ENCODE results near the gene KCNE2. TPM values are rescaled to one million over a fixed set of nuclear protein-coding genes. Genes with fewer than 3 reads are reported as not detected.
"Not testable (repeated sequence)": the region's sequence is repeated elsewhere in the genome, so short reads cannot be mapped to it uniquely, and the experiment has no call there.

The KCNE2 gene
- total and polyA plus RNA-seq, 10 donors, result 0.13 TPM; not detected in 9

- TF ChIP-seq POLR2AphosphoS5 (IDR thresholded peaks at IDR 0.05), result no peak
- peak; percentile 9 to 68 (median 51) for TF ChIP-seq CTCF (IDR thresholded peaks at IDR 0.05 in 8 of 11, conservative IDR thresholded peaks at IDR 0.05 in 3 of 11)
- intact Hi-C loops (cut with DNase I; ENCODE audit: low total_unique reads), result no loop called here
- Histone ChIP-seq H3K36me3 (no peaks in the 10 kb centered on the region), H3K4me3 (no peak overlapping the region), H3K4me1 (peaks cover 0 to under 1% (median 0%) of the 10 kb centered on the region in 6 donors), H3K9me3 (no peaks in the 10 kb centered on the region), H3K27ac (no peak overlapping the region), H3K27me3 (replicated peaks in 1 of 7) (peaks cover 0 to 6% (median 0%) of the 10 kb centered on the region in 7 donors)
- DNase-seq, result no peak
- WGBS, 5 donors, result 59 to 81% (median 73%) methylated on average over 3 of the region's 3 CpGs
Measured at GRCh38 chr21:34367320-34367935, 3.6 kb downstream of the KCNE2 start.

GRCh38 chr21:34369741-34370140 is 5.9 kb downstream of the KCNE2 start:
- H3K27me3 ChIP-seq (replicated peaks in 1 of 7), result peaks cover 0 to 6% (median 0%) of the 10 kb centered on the region in 7 donors
- no peak overlapping the region for H3K27ac ChIP-seq
- no peak for TF ChIP-seq POLR2A (IDR thresholded peaks at IDR 0.05)
- no peak for TF ChIP-seq POLR2AphosphoS5 (IDR thresholded peaks at IDR 0.05)
- no peak for TF ChIP-seq CTCF (IDR thresholded peaks at IDR 0.05 in 8 of 11, conservative IDR thresholded peaks at IDR 0.05 in 3 of 11)
- H3K9me3 ChIP-seq, result no peaks in the 10 kb centered on the region
- H3K4me1 ChIP-seq, result peaks cover 0 to 8% (median 0%) of the 10 kb centered on the region in 6 donors
- no peak for DNase-seq
- intact Hi-C loops (cut with DNase I; ENCODE audit: low total_unique reads), result no loop called here
- WGBS, 5 donors, result 36 to 64% (median 58%) methylated on average over 1 of the region's 1 CpG
- H3K4me3 ChIP-seq, result no peak overlapping the region
- no peaks in the 10 kb centered on the region for H3K36me3 ChIP-seq

GRCh38 chr21:34372321-34372720 is 8.5 kb downstream of the KCNE2 start:
- no peaks in the 10 kb centered on the region for H3K36me3 ChIP-seq
- WGBS, 5 donors, result 84 to 97% (median 91%) methylated on average over 5 of the region's 5 CpGs
- H3K4me1 ChIP-seq, result peaks cover 0 to 8% (median 0%) of the 10 kb centered on the region in 6 donors
- no peak for DNase-seq
- H3K4me3 ChIP-seq, result no peak overlapping the region
- TF ChIP-seq POLR2A (IDR thresholded peaks at IDR 0.05), result no peak
- no peak for TF ChIP-seq POLR2AphosphoS5 (IDR thresholded peaks at IDR 0.05)
- TF ChIP-seq CTCF (IDR thresholded peaks at IDR 0.05 in 8 of 11, conservative IDR thresholded peaks at IDR 0.05 in 3 of 11), result no peak
- peaks cover 0 to 6% (median 0%) of the 10 kb centered on the region in 7 donors for H3K27me3 ChIP-seq (replicated peaks in 1 of 7)
- H3K27ac ChIP-seq, result no peak overlapping the region
- H3K9me3 ChIP-seq, result no peaks in the 10 kb centered on the region
- intact Hi-C loops (cut with DNase I; ENCODE audit: low total_unique reads), result no loop called here

GRCh38 chr21:34374462-34374861 is 10.7 kb downstream of the KCNE2 start:
- H3K27ac ChIP-seq; DNase-seq; H3K27me3 ChIP-seq (replicated peaks in 1 of 7); intact Hi-C loops (cut with DNase I; ENCODE audit: low total_unique reads); H3K36me3 ChIP-seq; H3K4me1 ChIP-seq; H3K4me3 ChIP-seq; H3K9me3 ChIP-seq: not testable (repeated sequence)
- WGBS, 5 donors, result no CpG with 5 or more reads among the region's 8 CpGs

GRCh38 chr21:34374940-34375618 is 11.3 kb downstream of the KCNE2 start, which contains the start of gene SMIM11:
TSS of gene SMIM11 (plus strand) at chr21:34375507. CDS start at chr21:34379505, 3,998 bp downstream.
- H3K27me3 ChIP-seq (replicated peaks in 1 of 7); H3K4me3 ChIP-seq; H3K27ac ChIP-seq; intact Hi-C loops (cut with DNase I; ENCODE audit: low total_unique reads); H3K9me3 ChIP-seq; DNase-seq; H3K4me1 ChIP-seq; H3K36me3 ChIP-seq: not testable (repeated sequence)
- no CpG with 5 or more reads among the region's 49 CpGs for WGBS, 5 donors

- DNase-seq; H3K27me3 ChIP-seq (replicated peaks in 1 of 7); H3K9me3 ChIP-seq; H3K27ac ChIP-seq; H3K4me3 ChIP-seq; H3K4me1 ChIP-seq; H3K36me3 ChIP-seq; intact Hi-C loops (cut with DNase I; ENCODE audit: low total_unique reads): not testable (repeated sequence)
- WGBS, 5 donors, result no CpG with 5 or more reads among the region's 33 CpGs
Measured at GRCh38 chr21:34375619-34375972, 11.8 kb downstream of the KCNE2 start.

GRCh38 chr21:34383138-34383537 is 19.3 kb downstream of the KCNE2 start:
- intact Hi-C loops (cut with DNase I; ENCODE audit: low total_unique reads), result not testable (repeated sequence)

More at GRCh38 chr21:34383138-34383537, 19.3 kb downstream of the KCNE2 start:
- H3K36me3 ChIP-seq; H3K27me3 ChIP-seq (replicated peaks in 1 of 7); DNase-seq; H3K4me1 ChIP-seq; H3K9me3 ChIP-seq; H3K4me3 ChIP-seq; H3K27ac ChIP-seq: not testable (repeated sequence)
- WGBS, 5 donors, result no CpG with 5 or more reads among the region's 2 CpGs
